ENCODE measurements around the gene RAX2.
"Not testable (repeated sequence)": the region's sequence is repeated elsewhere in the genome, so short reads cannot be mapped to it uniquely, and the experiment has no call there.

The RAX2 gene

DNA sequence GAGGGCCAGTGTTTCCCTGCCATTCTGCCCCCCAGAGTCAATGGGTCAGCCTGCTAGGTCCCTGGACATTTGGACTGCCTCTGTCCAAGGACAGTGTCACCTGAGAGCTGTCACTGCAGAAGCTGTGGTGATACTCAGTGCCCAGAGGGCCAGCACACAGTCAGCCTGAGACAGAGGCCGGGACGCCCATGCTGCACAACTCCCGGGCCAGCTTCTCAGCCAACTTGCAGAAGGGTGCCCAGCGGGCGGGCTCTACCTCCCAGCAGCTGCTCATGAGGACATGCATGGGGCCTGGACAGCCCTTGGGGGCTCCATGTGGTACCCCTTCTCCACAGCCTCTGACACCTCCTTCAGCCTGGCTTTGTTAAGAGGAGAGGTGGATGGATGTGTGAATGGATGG lies 3.8 kb upstream of the RAX2 start:
- DNase-seq: no peak

DNA sequence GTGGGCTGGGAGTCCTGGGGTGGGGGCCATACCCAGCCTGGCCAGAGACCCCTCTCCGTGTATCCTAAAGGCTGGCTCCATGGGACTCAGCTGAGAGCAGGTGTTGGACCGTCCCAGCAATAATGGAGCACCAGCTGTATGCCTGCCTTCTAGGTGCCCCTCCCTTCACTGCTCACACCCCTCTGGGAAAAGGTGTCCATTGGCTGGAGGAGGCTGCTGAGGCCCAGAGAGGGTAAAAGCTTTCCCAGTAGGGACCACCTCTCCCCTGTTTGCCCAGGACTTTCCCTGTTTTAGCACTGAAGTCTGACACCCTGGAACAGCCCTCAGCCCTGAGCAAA lies 3.3 kb upstream of the RAX2 start:
- DNase-seq: no peak

DNA sequence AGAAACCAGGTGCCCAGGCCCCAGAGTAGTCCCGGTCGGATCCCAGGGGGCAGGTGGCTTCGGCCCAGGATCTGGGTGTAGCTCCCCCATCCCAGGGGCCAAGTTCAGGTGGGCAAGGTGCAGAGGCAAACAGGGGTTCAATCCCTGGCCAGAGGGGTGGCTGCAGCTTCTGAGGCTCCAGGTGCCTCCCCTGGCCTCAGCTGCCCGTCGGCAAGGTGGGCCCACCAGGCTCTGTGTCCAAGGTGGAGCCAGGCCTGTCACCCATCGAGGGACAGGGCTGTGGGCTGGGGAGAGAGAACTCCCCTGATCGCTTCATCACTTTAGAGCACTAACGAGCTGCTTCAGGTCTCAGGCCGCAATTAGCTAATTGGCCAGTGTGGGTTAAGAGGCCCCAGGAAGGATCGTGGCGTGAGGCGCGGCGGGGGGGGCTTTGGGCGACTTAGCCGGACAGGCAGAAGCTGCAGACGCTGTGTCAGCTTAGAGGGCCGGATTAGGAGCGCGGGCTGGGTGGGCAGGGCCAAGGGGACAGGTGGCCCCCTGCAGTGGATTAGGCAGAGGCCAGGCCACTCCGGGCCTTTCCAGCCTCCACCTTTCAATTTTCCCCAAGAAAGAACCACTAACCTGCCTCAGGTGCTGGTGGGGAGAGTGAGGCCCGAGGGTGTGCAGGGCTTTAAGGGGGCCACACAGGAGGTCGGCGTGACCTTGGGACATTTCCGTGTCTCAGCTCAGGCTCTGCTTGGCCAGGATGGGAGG lies 2.8 kb upstream of the RAX2 start:
- DNase-seq: no peak

DNA sequence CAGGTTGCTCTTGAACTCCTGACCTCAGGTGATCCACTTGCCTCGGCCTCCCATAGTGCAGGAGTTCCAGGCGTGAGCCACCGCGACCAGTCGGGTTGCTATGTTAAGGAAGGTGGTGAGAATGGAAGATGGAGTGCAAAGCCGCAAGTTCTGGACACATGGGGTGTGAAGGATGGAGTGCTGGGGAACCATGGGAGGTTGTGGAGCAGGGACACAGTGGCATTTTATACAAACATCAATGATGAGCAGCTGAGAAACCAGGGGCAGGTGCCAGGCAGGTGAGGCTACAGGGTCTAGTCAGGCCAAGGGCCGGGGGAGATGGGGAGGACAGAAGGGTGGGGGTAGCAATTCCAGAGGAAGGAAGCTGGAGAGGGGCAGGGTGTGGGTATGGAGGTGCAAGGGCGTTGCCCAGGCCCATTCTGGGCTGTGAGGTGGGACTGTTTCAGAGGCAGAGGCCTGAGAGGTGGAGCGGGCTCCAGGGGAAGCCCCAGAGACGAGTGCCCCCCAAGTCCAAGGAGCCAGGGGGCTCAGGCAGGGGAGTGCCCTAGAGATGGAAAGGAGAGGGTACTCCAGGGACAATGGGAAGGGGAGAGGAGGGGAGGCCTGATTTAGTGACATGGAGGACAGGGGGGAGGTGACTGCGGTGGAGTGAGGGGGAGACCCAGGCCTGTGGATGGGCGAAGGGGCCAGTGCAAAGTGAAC lies 1.9 kb upstream of the RAX2 start:
- no peak for DNase-seq

DNA sequence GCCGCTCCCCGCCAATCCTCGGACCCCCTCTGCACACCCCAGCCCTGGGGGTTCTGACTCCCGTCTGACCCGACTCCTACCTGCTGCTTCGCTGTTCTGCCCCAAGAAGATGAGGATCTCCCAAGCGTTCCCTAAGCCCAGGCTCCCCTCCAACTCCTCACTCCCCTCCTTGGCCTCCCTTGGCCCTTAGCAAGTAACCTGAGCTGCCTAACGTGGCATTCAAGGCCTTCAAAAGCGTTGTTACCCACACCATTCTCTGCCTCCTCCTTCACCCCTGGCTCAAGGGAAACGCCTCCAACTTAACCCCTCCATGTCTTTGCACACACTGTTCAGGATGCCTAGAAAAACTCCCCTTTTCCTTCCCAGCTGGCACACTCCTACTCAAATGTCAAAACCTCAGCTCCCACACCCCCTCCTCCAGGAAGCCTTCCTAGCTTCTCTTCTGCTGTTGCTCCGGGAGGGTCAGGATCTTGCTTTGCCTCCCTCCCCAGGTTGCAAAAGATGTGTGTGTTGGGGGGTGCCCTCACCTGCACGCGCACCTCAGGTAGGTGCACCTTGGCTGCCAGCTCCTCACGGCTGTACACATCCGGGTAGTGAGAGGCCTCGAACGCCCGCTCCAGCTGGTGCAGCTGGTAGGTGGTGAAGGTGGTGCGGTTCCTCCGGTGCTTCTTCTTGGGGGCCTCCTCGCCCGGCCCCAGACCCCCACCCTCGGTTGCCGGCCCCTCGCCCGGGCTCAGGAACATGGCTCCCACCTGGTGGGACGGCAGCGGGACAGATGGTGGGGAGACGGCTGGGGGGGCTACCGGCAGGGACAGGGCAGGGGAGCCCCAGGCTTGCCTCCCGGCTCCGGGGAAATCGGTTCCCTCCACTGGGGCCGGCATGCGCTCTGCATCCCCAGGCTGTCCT lies 775 bp downstream of the RAX2 start:
- no peak for DNase-seq

DNA sequence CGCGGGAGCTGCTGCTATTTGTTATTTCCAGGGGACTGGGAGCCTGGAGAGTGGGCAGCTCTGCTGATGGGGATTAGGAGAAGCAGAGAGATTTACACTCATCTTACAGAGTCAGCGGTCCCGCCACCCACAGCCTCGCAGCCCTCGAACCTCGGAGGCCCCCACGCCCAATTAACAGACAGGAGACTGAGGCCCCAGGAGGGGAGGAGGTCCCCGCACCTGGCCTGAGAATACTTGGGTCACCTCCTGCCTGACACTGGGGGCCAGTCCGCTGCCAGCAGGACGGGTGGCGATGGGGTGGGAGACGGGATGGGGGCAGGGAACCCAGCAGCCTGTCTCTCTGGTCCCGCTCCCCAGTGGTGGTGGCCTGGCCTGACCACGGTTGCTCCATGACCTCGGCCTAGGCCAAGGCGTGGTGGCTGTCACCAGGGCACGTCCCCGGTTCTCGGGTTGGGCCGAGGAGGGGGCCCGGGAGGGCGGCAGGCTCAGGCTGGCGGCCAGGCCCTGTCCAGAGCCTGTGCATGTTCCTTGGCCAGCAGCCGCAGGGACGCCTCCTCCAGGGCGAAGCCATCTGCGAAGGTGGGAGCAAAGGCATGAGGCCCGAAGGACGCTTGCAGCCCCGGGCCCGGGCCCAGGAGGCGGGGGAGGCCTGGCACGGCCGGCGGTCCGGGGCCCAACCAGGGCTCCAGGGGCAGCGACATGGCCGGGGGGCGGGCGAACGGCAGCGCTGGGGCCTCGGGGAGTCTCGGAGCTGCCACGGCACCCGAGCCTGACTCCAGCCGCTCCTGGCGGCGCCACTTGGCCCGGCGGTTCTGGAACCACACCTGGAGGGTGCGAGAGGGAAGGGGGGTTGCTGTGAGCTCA lies 1.7 kb downstream of the RAX2 start:
- no peak for DNase-seq

DNA sequence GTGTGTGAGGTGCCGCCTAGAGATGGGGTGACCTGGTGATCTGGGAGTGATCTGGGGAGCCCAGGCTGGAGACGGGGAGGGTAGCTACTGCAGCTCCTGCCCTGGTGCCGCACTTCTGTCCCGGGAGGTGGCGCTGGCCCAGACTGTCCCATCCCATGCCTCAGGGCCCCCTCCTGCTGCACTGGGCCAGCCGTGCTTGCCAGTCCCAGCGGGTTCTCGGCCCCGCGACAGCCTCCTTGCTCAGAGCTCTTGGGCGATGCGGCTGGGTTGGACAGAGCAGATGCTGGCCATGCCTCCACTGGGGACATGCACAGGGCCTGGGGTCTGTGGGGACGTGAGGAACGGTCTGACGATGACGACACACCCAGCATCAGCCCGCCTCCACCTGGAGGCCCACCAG lies 2.5 kb downstream of the RAX2 start:
- no peak for DNase-seq

DNA sequence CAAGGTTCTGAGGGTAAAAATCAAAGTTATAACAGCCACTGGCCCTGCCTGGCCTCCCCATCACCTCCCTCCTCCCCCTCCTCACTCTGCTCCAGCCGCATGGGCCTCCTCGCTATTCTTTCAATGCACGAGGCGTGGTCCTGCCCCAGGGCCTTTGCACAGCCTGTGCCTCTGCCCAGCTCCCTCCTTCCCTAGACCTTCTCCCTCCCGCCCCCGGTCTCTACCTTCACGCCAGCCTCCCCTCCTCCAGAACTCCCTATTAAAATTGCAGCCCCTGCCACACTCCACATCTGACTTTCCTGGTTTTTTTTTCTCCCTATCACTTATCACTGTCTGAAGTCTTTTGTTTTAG lies 3.3 kb downstream of the RAX2 start:
- no peak for DNase-seq

DNA sequence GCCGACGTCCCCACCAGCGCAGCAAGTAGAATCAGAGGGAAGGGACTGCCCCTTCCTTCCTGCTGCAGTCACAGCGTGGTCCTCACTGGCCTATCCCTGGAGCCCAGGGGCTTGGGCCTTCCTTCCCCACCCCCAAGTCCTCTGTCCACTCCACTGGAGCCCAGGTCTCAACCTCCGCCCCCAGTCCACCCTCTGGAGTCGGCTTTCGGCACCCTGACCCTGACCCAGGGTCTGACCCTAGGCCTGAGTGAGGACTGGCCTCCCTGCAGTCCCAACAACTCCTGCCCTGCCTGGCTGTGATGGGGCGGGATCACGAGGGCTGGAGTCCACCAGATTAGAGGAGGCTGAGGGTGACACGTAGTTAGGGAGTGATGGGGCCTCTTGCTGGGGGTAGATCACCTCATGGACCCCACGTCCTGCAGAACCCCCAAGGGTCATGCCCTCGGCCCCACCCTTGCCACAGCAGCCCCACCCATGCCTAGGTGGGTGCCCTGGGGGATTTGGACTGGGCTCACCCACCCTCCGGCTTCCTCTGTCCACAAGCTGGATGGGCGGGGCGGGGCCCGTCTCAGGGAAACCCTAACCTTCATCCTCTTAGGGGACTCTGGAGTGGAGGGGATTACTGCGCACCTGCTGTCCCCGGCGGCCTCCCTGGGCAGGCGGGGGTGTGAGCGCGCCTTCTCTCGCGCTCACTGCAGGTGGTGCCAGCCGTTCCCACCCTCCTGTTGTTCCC lies 3.8 kb downstream of the RAX2 start:
- DNase-seq: no peak

DNA sequence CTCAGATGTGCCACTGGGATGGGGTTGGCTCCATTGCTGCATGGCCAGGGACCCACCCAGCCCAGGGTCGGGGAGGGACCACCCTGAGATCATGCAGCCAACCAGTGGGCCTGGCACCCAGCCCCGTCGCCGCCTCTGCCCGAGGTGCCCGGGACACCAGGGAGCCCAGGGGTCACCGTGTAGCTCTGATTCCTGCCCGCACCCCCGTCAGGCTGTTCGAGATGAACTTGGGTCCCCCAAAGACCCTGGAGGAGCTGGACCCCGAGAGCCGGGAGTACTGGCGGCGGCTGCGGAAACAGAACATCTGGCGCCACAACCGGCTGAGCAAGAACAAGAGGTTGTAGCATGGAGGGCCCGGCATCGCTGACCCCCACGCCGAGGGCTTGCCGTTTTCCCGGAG lies 5.0 kb downstream of the RAX2 start:
- DNase-seq: no peak

DNA sequence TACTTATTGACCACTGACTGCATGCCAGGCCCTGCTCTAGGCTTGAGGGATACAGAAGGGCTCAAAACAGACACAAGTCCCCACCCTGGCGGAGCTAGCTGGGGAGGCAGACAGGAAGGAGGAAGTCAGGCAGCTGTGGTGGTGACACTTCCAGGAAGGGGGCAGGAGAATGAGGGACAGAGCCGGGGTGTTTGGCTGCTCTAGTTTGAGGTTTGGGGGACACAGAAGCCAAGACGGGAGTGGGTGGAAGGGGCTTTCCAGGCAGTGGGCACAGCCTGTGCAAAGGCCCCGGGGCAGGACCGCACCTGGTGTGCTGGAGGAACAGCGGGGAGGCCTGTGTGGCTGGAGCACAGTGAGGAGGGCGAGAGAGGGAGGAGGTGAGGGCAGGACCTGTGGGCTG lies 5.5 kb downstream of the RAX2 start:
- no peak for DNase-seq

DNA sequence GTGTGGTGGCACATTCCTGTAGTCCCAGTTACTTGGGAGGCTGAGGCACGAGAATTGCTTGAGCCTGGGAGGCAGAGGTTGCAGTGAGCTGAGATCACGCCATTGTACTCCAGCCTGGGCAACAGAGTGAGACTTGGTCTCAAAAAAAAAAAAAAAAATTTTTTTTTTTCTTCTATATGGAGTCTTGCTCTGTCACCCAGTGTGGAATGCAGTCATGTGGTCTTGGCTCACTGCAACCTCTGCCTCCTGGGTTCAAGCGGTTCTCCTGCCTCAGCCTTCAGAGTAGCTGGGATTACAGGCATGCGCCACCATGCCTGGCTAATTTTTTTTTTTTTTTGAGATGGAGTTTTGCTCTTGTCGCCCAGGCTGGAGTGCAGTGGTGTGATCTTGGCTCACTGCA lies 6.3 kb downstream of the RAX2 start:
- not testable (repeated sequence) for DNase-seq

DNA sequence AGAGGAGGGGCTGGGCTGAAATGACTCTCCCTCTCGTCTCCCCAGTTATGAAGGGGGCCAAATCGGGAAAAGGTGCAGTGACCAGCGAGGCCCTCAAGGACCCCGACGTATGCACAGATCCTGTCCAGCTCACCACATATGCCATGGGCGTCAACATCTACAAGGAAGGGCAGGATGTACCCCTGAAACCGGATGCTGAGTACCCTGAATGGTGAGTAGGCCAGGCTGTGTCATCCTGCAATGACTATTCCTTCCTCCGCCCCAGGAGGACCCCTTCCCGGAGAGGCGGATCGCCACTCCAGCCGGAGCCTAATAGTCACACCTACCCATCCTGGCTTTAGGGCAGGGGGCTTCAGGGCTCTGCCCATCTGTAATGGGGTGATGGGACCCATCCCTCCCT lies 6.9 kb downstream of the RAX2 start:
- DNase-seq: no peak

DNA sequence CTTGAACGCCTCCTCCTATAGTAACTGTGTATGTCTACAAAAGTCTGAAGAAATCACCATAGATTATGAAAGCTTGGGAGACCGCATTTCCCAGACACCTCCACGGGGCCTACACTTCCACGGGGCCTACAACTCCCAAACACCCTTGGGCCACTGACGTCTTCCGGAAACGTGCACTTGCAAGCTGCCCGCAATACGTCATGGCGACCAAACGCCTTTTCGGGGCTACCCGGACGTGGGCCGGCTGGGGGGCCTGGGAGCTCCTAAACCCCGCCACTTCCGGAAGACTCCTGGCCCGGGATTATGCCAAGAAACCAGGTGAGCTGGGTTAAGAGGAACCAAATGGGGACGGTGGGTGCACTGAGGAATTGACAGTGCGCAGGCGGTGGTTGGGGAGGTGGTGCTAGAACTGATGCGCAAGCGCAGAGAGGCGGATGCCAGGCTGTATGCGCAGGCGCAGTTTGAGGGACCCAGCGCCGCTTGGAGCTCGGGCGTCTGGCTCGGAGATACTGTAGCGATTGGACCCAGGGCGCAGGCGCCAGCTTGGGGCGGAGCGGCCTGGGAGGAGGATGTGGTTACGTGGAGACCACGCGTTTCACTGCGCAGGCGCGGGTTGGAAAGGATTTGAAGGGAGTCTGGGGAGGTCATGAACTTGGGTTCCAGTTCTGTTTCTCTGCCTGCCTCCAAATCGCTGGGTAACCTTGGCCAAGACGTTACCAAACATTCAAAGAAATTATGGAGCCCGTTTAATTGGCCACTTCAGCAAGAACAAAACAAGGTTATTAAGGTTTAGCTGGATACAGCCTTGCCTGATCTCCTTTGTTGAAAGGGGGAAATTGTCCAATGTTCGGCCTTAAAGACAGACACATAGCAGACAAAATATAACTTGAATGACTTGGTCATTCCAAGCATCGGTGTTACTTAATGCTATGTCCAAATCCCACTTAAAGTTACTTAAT lies 9.2 kb downstream of the RAX2 start, which contains the start of gene MRPL54:
Gene MRPL54, plus strand, starts transcription at position 182 of the 959 bp plus-strand sequence. Its CDS starts 19 bp downstream, at position 201.
- DNase-seq: peak; percentile 97 to 99

DNA sequence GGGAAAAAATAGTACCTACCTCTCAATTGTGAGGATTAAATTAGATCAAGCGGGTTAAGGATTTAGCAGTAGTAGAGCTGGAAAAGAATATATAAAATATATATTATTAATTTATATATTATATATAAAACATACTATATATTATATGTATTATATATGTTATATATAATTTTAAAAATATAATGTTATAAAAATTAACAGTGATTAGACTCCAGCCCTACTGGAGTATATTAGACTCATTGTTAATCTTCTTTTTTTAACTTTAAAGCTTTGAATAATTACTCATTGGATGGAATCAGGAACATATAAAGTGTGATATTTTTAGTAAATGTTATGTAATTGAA lies 9.9 kb downstream of the RAX2 start:
- DNase-seq: no peak

DNA sequence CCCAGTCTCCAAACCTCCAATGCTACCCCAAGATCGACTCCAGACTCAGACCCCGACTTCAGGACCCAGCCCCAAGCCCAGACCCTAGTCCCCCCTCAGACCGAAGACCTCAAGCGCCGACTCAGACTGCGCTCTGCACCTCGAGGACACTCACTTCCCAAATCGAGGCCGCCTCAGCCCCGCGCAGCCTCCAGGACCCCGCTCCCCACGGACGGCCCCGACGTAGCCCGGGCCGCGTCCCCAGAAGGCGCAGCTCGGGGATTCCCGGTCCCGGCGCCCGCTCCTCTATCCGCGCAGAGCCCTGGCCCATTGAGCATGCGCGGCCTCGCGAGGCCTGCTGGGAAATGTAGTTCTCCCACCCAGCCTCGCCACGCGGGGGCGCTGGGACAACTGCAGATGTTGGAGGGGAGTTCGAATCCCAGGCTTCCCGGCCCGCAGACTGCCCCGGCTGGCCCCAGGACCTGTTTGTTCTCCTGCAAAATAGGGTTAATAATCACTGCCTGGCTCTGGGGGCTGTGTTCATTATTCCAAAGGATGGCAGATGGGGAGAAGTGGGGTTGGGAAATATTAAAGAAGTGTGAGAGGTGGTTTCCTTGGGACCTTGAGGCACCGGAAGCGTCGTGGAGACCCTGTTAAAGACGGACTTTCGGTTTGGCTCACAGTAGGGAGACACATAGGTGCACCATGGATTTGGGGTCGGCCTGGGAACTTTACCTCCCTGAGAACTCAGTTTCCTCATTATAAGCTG lies 10.5 kb downstream of the RAX2 start, which contains the start of gene APBA3:
Gene APBA3, minus strand, starts transcription at position 311 of the 748 bp plus-strand sequence. CDS start 1,428 bp downstream, outside the sequence.
- DNase-seq: peak; percentile 93 to 94

DNA sequence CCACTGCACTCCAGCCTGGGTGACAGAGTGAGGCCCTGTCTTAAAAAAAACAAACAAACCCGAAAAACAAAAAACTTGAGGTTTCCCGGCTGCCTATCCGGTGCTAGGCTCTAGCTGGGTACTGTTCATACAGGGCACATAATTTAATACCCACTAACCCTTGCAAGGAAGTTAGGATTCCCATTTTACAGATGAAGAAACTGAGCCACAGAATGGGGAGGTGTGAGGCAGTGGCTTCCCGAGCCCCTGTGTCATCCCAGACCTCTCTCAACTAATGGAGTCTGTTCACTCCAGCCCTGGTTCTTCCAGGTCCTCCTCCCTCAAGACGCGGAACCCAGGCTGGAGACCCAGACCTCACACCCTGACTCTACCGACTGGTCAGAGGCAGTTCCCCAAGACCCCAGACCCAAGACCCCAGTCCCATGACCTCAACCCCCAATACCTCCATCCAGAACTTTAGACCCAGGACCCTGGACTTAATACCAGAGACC lies 11.1 kb downstream of the RAX2 start:
- DNase-seq: no peak

DNA sequence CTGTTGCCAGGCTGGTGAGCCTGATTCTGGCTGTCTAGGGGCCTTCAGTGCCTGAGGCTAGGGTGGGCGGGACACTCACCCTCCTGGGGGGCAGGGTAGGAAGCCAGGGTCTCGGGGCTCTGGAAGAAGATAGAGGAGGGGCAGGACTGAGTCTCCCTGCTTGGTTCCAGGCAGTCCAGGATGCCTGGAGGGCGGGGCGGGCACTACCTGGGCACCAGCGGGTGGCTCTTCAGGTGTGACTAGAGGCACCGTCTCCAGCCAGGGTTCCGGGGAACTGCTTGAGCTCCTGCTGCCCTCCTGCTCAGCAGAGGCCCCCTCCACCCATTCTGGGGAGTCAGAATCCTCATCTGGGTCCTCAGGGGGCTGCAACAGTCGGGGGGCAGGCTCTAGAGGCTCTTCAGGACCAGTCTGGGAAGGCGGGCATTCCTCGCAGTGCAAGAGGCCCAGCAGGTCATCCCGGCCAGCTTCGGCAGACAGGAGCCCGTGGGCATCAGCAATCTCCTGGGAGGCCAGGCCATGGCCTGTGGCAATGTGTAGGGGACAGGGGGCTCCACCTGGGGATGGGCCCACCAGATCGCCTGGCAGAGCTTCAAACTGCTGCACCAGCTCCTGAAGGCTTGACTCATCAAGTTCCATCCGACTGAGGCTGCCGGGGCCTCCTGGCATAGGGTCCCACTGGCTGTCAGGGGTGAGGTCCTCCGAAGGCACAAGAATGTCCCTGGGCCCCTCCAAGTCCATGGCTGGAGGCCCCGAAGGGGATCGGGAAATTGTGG lies 12.4 kb downstream of the RAX2 start:
- DNase-seq: no peak

DNA sequence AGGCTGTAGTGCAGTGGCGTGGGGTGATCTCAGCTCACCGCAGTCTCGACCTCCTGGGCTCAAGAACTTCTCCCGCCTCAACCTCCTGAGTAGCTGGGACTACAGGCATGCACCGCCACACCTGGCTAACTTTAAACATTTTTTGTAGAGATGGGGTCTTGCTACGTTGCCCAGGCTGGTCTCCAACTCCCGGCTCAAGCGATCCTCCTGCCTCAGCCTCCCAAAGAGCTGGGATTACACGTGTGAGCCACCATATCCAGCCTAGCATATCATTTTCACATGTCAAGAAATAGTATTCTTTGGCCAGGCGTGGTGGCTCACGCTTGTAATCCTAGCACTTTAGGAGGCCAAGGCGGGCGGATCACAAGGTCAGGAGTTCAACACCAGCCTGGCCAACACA lies 13.7 kb downstream of the RAX2 start:
- DNase-seq: not testable (repeated sequence)

All from activated CD4-positive, alpha-beta T cell treated with anti-CD3 and anti-CD28 coated beads, Interleukin-2, amount 50 U/mL, for 4 hours (primary cell).